Measurements from ENCODE around the gene ZNF57.
"Not testable (repeated sequence)": the region's sequence is repeated elsewhere in the genome, so short reads cannot be mapped to it uniquely, and the experiment has no call there.

ZNF57 gene
- total RNA-seq = 0.67 to 13.7 (median 8.1) reads per million in 9 experiments

- peak; percentile 97 for ATAC-seq (replicated peaks)
Measured at GRCh38 chr19:2900296-2901252, at the start of gene ZNF57. Gene ZNF57, plus strand, starts transcription at chr19:2900928. Its CDS starts 118 bp downstream, at chr19:2901046.

DNA sequence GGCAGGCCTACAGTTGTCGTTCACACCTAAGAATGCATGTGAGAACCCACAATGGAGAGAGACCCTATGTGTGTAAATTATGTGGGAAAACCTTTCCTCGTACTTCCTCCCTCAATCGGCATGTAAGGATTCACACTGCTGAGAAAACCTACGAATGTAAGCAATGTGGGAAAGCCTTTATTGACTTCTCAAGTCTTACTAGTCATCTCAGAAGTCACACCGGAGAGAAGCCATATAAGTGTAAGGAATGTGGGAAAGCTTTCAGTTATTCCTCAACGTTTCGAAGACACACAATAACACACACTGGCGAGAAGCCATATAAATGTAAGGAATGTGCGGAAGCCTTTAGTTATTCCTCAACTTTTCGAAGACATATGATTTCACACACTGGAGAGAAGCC is 48.1 kb upstream of the ZNF57 start:
- peaks cover 12 to 19% of the 10 kb centered on the region in 2 donors for H3K4me1 Mint-ChIP-seq (ENCODE audit: low read depth in 2 of 2)
- DNase-seq (no peak), ATAC-seq (replicated peaks) (no peak)
- peaks cover 29% of the 10 kb centered on the region for H3K36me3 Mint-ChIP-seq (ENCODE audit: insufficient read depth)
- no peak overlapping the region for H3K4me3 Mint-ChIP-seq
- H3K27me3 Mint-ChIP-seq = no peaks in the 10 kb centered on the region
- no peak overlapping the region for H3K27ac Mint-ChIP-seq
- peaks cover 0 to 2% of the 10 kb centered on the region in 2 donors for H3K9me3 Mint-ChIP-seq

More at GRCh38 chr19:2900296-2901252, at the start of gene ZNF57:
- peaks cover 16% of the 10 kb centered on the region for H3K36me3 Mint-ChIP-seq (ENCODE audit: insufficient read depth)
- H3K9me3 Mint-ChIP-seq = no peaks in the 10 kb centered on the region
- H3K4me1 Mint-ChIP-seq (ENCODE audit: low read depth in 2 of 2) = peaks cover 9 to 14% of the 10 kb centered on the region in 2 donors
- peak; percentile 91 to 97 (median 93) for DNase-seq
- no peaks in the 10 kb centered on the region for H3K27me3 Mint-ChIP-seq
- peak within 1 kb of the TSS; percentile 93 to 96 for H3K27ac Mint-ChIP-seq
- H3K4me3 Mint-ChIP-seq = peak within 1 kb of the TSS; percentile 99

GRCh38 chr19:2853015-2853606 is 47.6 kb upstream of the ZNF57 start:
- ATAC-seq (replicated peaks) (no peak), DNase-seq (no peak)
- Mint-ChIP-seq H3K9me3 (peaks cover 0 to 2% of the 10 kb centered on the region in 2 donors), H3K27me3 (no peaks in the 10 kb centered on the region), H3K36me3 (ENCODE audit: insufficient read depth) (peaks cover 29% of the 10 kb centered on the region), H3K27ac (no peak overlapping the region), H3K4me3 (no peak overlapping the region), H3K4me1 (ENCODE audit: low read depth in 2 of 2) (peaks cover 12 to 19% of the 10 kb centered on the region in 2 donors)

DNA sequence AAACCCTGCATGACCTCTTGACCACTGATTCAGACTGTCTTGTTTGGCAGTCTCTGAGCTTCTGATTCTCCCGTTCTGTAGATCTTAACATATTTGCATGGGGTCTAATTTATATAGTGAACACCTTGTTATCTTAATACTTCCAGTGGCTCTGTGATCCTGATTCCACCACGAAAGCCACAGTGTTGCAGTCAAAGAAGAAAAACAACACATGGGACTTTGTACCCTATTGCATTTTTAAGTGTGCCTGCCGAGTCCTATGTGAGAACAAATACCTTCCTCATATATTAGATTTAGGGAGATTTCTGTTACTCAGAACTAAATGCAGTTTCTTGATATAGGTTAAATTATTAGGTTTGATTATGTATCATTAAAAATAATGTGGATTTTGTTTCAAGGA is 45.9 kb upstream of the ZNF57 start:
- no peak for ATAC-seq (replicated peaks)
- H3K4me3 Mint-ChIP-seq = no peak overlapping the region
- DNase-seq = no peak
- peaks cover 9 to 19% of the 10 kb centered on the region in 2 donors for H3K4me1 Mint-ChIP-seq (ENCODE audit: low read depth in 2 of 2)
- H3K27ac Mint-ChIP-seq = no peak overlapping the region
- H3K36me3 Mint-ChIP-seq (ENCODE audit: insufficient read depth) = peaks cover 29% of the 10 kb centered on the region
- peaks cover 0 to 2% of the 10 kb centered on the region in 2 donors for H3K9me3 Mint-ChIP-seq
- no peaks in the 10 kb centered on the region for H3K27me3 Mint-ChIP-seq

DNA sequence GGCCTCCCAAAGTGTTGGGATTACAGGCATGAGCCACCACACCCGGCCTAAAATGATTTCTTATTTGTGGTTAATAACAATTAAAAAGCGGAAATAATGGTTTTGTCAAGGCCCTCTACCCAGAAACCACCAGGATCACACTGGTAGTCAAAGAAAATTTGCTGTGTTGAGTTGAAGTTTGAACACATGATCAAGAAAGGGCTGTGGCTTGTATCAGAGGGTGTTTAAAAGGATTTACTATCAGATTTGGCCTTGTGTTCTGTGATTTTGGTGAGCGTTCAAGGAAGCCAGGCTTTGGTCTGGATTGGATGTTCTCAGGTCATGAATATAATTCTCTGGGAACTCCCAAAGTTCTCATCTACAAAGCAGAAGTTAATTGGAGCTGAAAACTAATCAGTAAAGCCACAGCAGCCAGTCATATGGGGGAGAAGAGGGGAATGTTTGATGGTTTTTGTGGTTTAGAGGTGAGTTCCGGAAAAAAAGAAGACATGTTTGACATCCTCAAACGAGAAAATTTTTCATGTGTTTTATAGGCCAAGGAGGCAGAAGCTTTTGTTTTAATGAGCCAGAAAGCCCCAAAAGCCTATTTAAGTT is 44.2 kb upstream of the ZNF57 start:
- Mint-ChIP-seq H3K4me1 (ENCODE audit: low read depth in 2 of 2) (peaks cover 4 to 11% of the 10 kb centered on the region in 2 donors), H3K27ac (peak overlapping the region; percentile 1 to 16), H3K4me3 (no peak overlapping the region), H3K36me3 (ENCODE audit: insufficient read depth) (peaks cover 17% of the 10 kb centered on the region), H3K27me3 (no peaks in the 10 kb centered on the region), H3K9me3 (peaks cover 0 to 2% of the 10 kb centered on the region in 2 donors)
- ATAC-seq (replicated peaks) (peak; percentile 61), DNase-seq (no peak)

GRCh38 chr19:2858864-2859263 is 41.9 kb upstream of the ZNF57 start:
- ATAC-seq (replicated peaks) = no peak

GRCh38 chr19:2863816-2864215 is 36.9 kb upstream of the ZNF57 start:
- H3K27me3 Mint-ChIP-seq = peaks cover 19 to 30% of the 10 kb centered on the region in 2 donors

More at GRCh38 chr19:2858864-2859263, 41.9 kb upstream of the ZNF57 start:
- H3K9me3 Mint-ChIP-seq = no peaks in the 10 kb centered on the region
- H3K4me1 Mint-ChIP-seq (ENCODE audit: low read depth in 2 of 2) = peaks cover 4 to 11% of the 10 kb centered on the region in 2 donors
- no peak for DNase-seq
- peaks cover 4% of the 10 kb centered on the region in 2 donors for H3K27me3 Mint-ChIP-seq
- no peak overlapping the region for H3K4me3 Mint-ChIP-seq
- peaks cover 3% of the 10 kb centered on the region for H3K36me3 Mint-ChIP-seq (ENCODE audit: insufficient read depth)
- H3K27ac Mint-ChIP-seq = no peak overlapping the region

GRCh38 chr19:2865334-2866100 is 35.2 kb upstream of the ZNF57 start:
- Mint-ChIP-seq H3K36me3 (ENCODE audit: insufficient read depth) (no peaks in the 10 kb centered on the region), H3K27ac (no peak overlapping the region)
- no peak for ATAC-seq (replicated peaks)

More at GRCh38 chr19:2863816-2864215, 36.9 kb upstream of the ZNF57 start:
- Mint-ChIP-seq H3K4me1 (ENCODE audit: low read depth in 2 of 2) (no peaks in the 10 kb centered on the region), H3K9me3 (no peaks in the 10 kb centered on the region), H3K36me3 (ENCODE audit: insufficient read depth) (no peaks in the 10 kb centered on the region), H3K4me3 (no peak overlapping the region), H3K27ac (no peak overlapping the region)
- ATAC-seq (replicated peaks) (no peak), DNase-seq (no peak)

DNA sequence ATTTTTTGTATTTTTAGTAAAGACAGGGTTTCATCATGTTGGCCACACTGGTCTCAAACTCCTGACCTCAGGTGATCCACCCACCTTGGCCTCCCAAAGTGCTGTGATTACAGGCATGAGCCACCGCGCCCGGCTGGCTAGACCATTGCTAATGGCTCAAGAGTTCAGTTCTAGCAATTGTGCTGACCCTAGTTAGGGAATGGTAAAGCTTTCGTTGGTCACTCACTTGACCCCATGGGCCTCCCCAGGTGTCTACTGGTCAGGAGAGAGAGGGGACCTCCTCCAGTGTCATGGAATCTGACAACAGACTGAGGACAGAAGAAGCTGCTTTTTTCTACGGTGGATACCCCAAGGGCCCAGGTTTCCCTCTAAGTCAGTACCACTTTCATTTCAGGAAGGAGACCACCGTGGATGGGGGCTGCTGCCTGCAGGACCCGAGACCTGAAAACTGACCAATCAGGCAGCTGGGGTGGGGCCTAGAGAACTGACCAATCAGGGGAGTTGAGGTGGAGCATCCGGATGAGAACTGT is 34.2 kb upstream of the ZNF57 start:
- Mint-ChIP-seq H3K36me3 (ENCODE audit: insufficient read depth) (no peaks in the 10 kb centered on the region), H3K27me3 (peaks cover 19 to 30% of the 10 kb centered on the region in 2 donors), H3K27ac (no peak overlapping the region), H3K4me3 (no peak overlapping the region), H3K4me1 (ENCODE audit: low read depth in 2 of 2) (peaks cover 0 to 1% of the 10 kb centered on the region in 2 donors), H3K9me3 (no peaks in the 10 kb centered on the region)
- ATAC-seq (replicated peaks) = no peak
- no peak for DNase-seq

More at GRCh38 chr19:2865334-2866100, 35.2 kb upstream of the ZNF57 start:
- DNase-seq = no peak
- Mint-ChIP-seq H3K4me1 (ENCODE audit: low read depth in 2 of 2) (no peaks in the 10 kb centered on the region), H3K27me3 (peaks cover 19 to 30% of the 10 kb centered on the region in 2 donors), H3K4me3 (no peak overlapping the region), H3K9me3 (no peaks in the 10 kb centered on the region)

DNA sequence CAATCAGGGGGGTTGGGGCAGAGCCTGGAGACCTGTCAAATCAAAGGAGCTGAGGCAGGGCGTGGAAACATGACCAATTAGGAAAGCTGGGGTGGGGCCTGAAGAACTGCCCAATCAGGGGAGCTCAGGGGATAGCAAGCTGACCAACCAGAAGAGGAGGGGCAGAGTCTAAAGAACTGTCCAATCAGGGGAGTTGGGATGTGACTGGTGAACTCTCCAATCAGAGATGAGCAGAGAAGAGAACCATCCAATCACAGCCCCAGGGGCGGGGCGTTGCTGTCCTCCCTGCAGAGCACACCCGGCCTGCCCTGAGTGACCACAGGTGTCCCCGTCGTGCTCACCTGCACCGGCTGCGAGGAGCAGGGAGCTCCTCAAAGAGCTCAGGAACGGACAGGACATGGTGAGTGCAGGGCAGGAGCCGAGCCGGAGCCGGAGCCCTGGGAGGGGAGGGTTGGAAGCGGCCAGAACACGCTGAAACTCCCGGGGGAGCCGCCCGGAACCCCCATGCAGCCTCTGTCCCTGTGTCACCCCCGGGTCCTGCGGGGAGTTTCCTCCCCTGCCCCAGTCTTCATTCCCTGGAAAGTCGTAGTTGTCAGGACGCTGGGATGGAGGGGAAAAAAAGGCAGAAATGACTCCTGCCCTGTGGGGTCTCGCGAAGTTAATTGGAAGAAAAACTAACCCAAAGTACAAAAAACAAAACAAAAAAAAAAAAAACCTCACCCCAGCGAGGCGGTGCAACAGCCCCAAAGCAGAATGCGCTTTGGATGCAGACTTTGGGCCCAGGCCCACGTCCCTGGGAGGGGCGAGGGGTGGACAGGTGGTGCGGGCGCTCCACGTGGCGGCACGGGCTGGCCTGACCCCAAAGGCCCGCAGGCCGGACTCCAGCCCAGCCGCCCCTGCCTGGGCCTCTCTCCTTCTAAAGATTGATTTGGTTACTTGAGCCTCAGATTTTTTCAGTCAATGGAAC is 33.4 kb upstream of the ZNF57 start, which contains the start of gene ZNF556:
Gene ZNF556, plus strand, starts transcription at position 311 of the 967 bp plus-strand sequence. Its CDS starts 87 bp downstream, at position 398.
- H3K27me3 Mint-ChIP-seq = peaks cover 19 to 30% of the 10 kb centered on the region in 2 donors
- no peaks in the 10 kb centered on the region for H3K36me3 Mint-ChIP-seq (ENCODE audit: insufficient read depth)
- H3K4me3 Mint-ChIP-seq = no peak within 1 kb of the TSS
- ATAC-seq (replicated peaks) (no peak), DNase-seq (no peak)
- peaks cover 3 to 4% of the 10 kb centered on the region in 2 donors for H3K4me1 Mint-ChIP-seq (ENCODE audit: low read depth in 2 of 2)
- H3K27ac Mint-ChIP-seq = no peak within 1 kb of the TSS
- no peaks in the 10 kb centered on the region for H3K9me3 Mint-ChIP-seq

DNA sequence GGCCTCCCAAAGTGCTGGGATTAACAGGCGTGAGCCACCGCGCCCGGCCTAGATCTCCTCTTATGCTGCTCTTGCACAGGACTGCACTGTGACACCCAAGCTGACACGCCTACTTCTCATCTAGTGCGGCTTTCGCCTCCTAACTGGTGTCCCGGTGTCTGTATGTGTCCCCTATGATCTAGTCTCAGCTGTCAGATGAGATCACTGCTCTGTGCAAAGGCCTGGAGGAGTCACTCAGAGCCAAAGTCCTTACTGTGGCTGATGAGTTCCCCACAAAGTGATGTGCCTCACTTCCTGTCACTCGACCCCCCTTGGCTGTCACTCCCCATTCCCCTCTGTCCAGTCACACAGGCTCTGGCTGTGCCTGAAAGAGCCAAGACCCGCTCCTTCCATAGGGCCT is 31.1 kb upstream of the ZNF57 start:
- H3K27me3 Mint-ChIP-seq = peaks cover 11 to 23% of the 10 kb centered on the region in 2 donors
- no peak overlapping the region for H3K4me3 Mint-ChIP-seq
- DNase-seq = no peak
- H3K9me3 Mint-ChIP-seq = no peaks in the 10 kb centered on the region
- H3K27ac Mint-ChIP-seq = no peak overlapping the region
- H3K36me3 Mint-ChIP-seq (ENCODE audit: insufficient read depth) = no peaks in the 10 kb centered on the region
- H3K4me1 Mint-ChIP-seq (ENCODE audit: low read depth in 2 of 2) = peaks cover 3 to 4% of the 10 kb centered on the region in 2 donors
- ATAC-seq (replicated peaks) = no peak

DNA sequence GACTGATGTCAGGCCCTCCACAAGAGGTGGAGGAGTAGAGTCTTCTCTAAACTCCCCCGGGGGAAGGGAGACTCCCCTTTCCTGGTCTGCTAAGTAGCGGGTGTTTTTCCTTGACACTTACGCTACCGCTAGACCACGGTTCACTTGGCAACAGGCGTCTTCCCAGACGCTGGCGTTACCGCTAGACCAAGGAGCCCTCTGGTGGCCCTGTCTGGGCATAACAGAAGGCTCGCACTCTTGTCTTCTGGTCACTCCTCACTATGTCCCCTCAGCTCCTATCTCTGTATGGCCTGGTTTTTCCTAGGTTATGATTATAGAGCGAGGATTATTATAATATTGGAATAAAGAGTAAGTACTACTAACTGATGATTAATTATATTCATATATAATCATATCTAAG is 28.6 kb upstream of the ZNF57 start:
- not testable (repeated sequence) for H3K27ac Mint-ChIP-seq; H3K27me3 Mint-ChIP-seq; H3K4me3 Mint-ChIP-seq; H3K4me1 Mint-ChIP-seq (ENCODE audit: low read depth in 2 of 2); ATAC-seq (replicated peaks); H3K36me3 Mint-ChIP-seq (ENCODE audit: insufficient read depth); H3K9me3 Mint-ChIP-seq
- DNase-seq = peak in 1 of 3 experiments; percentile 9

Measured in effector memory CD8-positive, alpha-beta T cell (primary cell).